ENCODE measurements around the gene SPTBN5. TPM values are rescaled to one million over a fixed set of nuclear protein-coding genes. Genes with fewer than 3 reads are reported as not detected.
A peak's percentile ranks its signal among the peaks of the same experiment; 100 is the strongest.

SPTBN5 gene
- 0.32 TPM for total RNA-seq (ENCODE audit: unreplicated experiment)
- long read RNA-seq: 0 reads

DNA sequence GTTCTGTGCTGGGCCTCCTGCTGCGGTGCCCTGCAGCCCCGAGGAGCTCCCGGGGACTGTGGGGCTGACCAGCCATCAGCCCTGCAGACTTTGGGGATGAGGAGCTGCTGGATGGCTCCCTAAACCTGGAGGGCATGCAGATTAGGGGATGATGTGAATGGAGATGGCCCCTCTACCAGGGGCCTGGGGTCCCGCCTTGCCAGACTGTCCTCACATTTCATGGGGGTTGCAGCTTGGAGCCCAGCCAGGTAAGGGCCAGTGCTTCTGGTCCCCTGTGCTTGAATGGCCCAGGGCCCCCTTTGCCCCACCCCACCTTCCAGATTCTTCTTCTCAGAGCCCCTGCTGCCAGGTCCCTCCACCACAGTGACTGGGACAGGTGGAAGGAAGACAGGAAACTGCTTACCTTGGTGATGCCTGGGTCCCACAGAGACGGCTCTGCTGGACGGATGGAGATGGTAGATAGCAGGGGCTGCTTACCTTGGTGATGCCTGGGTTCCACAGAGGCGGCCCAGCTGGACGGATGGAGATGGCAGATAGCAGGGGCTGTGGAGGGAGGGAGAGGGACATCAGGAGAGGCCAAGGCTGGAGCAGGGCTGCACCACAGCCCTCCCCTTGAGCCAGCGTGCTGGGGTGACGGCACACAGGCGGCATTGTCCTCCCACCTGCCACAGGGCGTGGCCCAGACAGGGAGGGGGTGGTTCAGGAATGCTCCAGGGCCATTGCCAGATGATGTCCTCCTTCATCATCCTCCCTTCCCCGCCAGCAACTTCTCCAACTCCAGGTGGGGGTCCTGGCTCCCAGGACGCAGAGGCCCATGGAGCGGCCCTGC lies at the start of gene SPTBN5:
Gene SPTBN5 (minus strand): TSS at position 632 of the 829 bp plus-strand sequence. CDS start 556 bp downstream, at position 76.
- Mint-ChIP-seq H3K4me3 (ENCODE audit: unreplicated experiment) (no peak within 1 kb of the TSS), H3K27ac (ENCODE audit: unreplicated experiment) (no peak within 1 kb of the TSS), H3K4me1 (ENCODE audit: low read depth, unreplicated experiment) (peaks cover 10% of the 10 kb centered on the region), H3K27me3 (ENCODE audit: unreplicated experiment) (peaks cover 7% of the 10 kb centered on the region), H3K36me3 (ENCODE audit: unreplicated experiment) (no peaks in the 10 kb centered on the region), H3K9me3 (ENCODE audit: unreplicated experiment) (no peaks in the 10 kb centered on the region)
- no peak for DNase-seq
- TF ChIP-seq, protein P1, sequence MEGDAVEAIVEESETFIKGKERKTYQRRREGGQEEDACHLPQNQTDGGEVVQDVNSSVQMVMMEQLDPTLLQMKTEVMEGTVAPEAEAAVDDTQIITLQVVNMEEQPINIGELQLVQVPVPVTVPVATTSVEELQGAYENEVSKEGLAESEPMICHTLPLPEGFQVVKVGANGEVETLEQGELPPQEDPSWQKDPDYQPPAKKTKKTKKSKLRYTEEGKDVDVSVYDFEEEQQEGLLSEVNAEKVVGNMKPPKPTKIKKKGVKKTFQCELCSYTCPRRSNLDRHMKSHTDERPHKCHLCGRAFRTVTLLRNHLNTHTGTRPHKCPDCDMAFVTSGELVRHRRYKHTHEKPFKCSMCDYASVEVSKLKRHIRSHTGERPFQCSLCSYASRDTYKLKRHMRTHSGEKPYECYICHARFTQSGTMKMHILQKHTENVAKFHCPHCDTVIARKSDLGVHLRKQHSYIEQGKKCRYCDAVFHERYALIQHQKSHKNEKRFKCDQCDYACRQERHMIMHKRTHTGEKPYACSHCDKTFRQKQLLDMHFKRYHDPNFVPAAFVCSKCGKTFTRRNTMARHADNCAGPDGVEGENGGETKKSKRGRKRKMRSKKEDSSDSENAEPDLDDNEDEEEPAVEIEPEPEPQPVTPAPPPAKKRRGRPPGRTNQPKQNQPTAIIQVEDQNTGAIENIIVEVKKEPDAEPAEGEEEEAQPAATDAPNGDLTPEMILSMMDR (IDR thresholded peaks at IDR 0.05; ENCODE audit: partially characterized antibody, unreplicated experiment): no peak

DNA sequence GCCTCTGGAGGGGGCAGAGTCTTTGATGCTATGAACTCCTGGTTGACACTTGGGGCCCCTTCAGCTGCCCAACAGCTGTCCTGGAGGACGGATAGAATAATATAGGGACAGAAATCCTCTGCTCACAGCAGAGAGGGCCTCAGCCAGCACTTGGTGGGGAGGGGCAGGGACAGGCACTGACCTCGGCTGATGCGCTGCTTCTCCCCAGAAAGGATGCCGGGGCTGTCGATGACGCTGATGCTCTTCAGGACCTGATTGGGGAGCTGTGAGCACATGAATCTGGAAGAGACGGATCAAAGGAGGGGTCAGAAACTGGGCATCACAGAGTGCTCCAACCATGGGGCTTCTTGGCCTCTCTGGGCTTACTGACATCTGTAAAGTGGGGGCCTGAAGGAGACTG lies 49.0 kb upstream of the SPTBN5 start:
- DNase-seq: no peak
- H3K4me3 Mint-ChIP-seq (ENCODE audit: unreplicated experiment): peak overlapping the region; percentile 20
- TF ChIP-seq, protein P1 (IDR thresholded peaks at IDR 0.05; ENCODE audit: partially characterized antibody, unreplicated experiment): no peak
- no peaks in the 10 kb centered on the region for H3K36me3 Mint-ChIP-seq (ENCODE audit: unreplicated experiment)
- no peak overlapping the region for H3K27ac Mint-ChIP-seq (ENCODE audit: unreplicated experiment)
- peaks cover 8% of the 10 kb centered on the region for H3K9me3 Mint-ChIP-seq (ENCODE audit: unreplicated experiment)
- peaks cover 6% of the 10 kb centered on the region for H3K4me1 Mint-ChIP-seq (ENCODE audit: low read depth, unreplicated experiment)
- H3K27me3 Mint-ChIP-seq (ENCODE audit: unreplicated experiment): peaks cover 4% of the 10 kb centered on the region

DNA sequence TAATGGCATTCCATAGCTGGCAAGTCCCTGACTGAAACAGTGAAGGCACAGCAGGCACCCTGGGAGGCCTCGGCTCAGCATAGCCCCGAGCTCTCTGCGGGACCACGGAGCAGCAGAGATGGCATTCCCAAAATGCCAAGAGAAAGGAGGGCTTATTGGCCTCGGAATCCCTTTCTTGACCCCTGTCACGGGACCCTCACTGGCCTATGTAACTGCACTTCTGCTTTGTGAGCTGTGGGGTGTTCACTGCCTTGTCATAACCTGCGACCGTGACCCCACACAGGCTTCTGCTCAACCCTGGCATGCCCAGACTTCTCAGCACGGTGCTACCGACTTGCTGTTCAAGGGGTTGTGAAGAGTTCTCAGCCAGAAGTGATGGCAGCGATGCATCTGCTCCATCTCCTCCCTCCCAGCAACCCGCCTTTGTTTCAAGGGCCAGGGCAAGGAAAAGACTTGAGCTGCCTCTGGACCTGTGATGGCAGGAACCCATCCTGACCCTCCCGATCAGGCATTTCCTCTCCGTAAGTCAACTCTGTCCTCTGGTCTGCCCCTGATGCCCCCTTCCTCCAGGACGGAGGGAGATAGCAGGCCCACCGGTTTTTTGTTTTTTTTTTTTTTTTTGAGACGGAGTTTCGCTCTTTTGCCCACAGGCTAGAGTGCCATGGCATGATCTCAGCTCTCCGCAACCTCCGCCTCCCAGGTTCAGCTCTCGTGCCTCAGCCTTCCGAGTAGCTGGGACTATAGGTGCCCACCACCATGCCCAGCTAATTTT lies 48.0 kb upstream of the SPTBN5 start:
- DNase-seq: no peak
- Mint-ChIP-seq H3K27me3 (ENCODE audit: unreplicated experiment) (peaks cover 6% of the 10 kb centered on the region), H3K27ac (ENCODE audit: unreplicated experiment) (no peak overlapping the region), H3K9me3 (ENCODE audit: unreplicated experiment) (peaks cover 8% of the 10 kb centered on the region), H3K4me1 (ENCODE audit: low read depth, unreplicated experiment) (peaks cover 9% of the 10 kb centered on the region), H3K36me3 (ENCODE audit: unreplicated experiment) (no peaks in the 10 kb centered on the region), H3K4me3 (ENCODE audit: unreplicated experiment) (no peak overlapping the region)
- TF ChIP-seq, protein P1 (IDR thresholded peaks at IDR 0.05; ENCODE audit: partially characterized antibody, unreplicated experiment): no peak

DNA sequence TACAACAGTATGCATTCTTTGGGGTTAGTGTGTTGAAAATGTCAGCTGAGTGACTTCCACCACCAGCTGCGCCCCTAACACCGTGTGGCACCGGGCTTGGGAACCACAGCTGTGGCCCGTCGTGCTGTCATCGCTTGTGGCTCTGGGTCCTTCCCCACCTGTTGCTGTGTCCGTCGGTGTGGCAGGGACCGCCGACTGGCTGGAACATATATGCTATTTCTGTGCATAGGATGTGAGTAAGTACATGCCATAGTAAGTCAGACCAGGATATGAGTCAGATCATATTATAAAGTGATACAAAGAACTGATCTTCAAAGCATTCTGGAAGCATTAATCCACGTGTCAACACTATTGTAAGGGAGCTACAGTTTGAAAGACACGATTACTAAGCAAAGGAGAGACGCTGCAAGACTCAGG lies 46.6 kb upstream of the SPTBN5 start:
- TF ChIP-seq, protein P1 (IDR thresholded peaks at IDR 0.05; ENCODE audit: partially characterized antibody, unreplicated experiment): no peak
- Mint-ChIP-seq H3K36me3 (ENCODE audit: unreplicated experiment) (no peaks in the 10 kb centered on the region), H3K4me1 (ENCODE audit: low read depth, unreplicated experiment) (peaks cover 9% of the 10 kb centered on the region), H3K27ac (ENCODE audit: unreplicated experiment) (no peak overlapping the region), H3K9me3 (ENCODE audit: unreplicated experiment) (peaks cover 8% of the 10 kb centered on the region), H3K27me3 (ENCODE audit: unreplicated experiment) (peaks cover 6% of the 10 kb centered on the region), H3K4me3 (ENCODE audit: unreplicated experiment) (no peak overlapping the region)
- DNase-seq: no peak
